K562 (cell line): Measurements from ENCODE around the gene CYRIA. TPM values are rescaled to one million over a fixed set of nuclear protein-coding genes. Genes with fewer than 3 reads are reported as not detected.

ENCODE experiments used
- ATAC-seq: fragments of 200-7000 bp; cut with Tn5 transposase; 3 replicates; pipeline ENCODE4 v1.9.1; 2020; ENCODE audit warnings: moderate library complexity
- BruUV-seq: library from RNA; stranded (reverse); fragments of 400-500 nt; replicated peaks from 2 replicates; lab custom pipeline; 2021; lab: Mats Ljungman, UMichigan
- CTCF ChIA-PET: fragments of 300-600 bp; formaldehyde crosslinking; extraction: SDS; loops from one replicate; lab custom pipeline; 2021; ENCODE audit warnings: low intra/inter-chr PET ratio; lab: Yijun Ruan, JAX
- POLR2A ChIA-PET: fragments of 300-600, 350-650 bp; sonication (Branson Sonifier 250); formaldehyde crosslinking; extraction: SDS; loops from one replicate; lab custom pipeline; 2021; ENCODE audit warnings: antibody characterized with exemption, inconsistent platforms; lab: Yijun Ruan, JAX
- DNase-seq, 4 experiments: peaks; one replicate each; pipeline versions ENCODE4 v3.0.0 to v3.0.0-alpha.2; 2011 to 2018; ENCODE audit warnings: low spot score in 3 of 4, mixed read lengths in 3 of 4; ENCODE audit errors: extremely low read depth in 1 of 4
- FAIRE-seq: peaks from 2 replicates; lab custom pipeline; 2011; peaks lifted over from hg19 to GRCh38; lab: Jason Lieb, UNC
- H2AFZ ChIP-seq: 2 replicates; pipeline ENCODE4 v1.6.0; 2011; ENCODE audit warnings: low read depth, low read length, control low read depth, inconsistent platforms
- H3K27ac ChIP-seq: fragments of 200-600 bp; 3 replicates; pipeline ENCODE4 v1.8.0; 2011; ENCODE audit warnings: low read depth, mild to moderate bottlenecking, control low read depth, inconsistent platforms, low read length, moderate library complexity, mixed read lengths; ENCODE audit errors: extremely low read depth
- H3K27me3 ChIP-seq, 2 experiments: fragments of 300-600 bp in 1 of 2; 2 replicates in 1 of 2; 3 replicates in 1 of 2; pipeline versions ENCODE4 v1.6.0 to v1.8.0; 2011; ENCODE audit warnings: inconsistent platforms in 2 of 2, low read length in 2 of 2, mild to moderate bottlenecking in 1 of 2, mixed read lengths in 1 of 2, moderate library complexity in 1 of 2; ENCODE audit not compliant: control insufficient read depth in 2 of 2, insufficient read depth in 2 of 2
- H3K36me3 ChIP-seq: fragments of 300-600 bp; 3 replicates; pipeline ENCODE4 v1.8.0; 2011; ENCODE audit warnings: mild to moderate bottlenecking, low read length, inconsistent platforms; ENCODE audit not compliant: control insufficient read depth, insufficient read depth
- H3K4me1 ChIP-seq, 2 experiments: fragments of 200-600 bp in 1 of 2; replicated peaks in 1 of 2; 2 replicates in 1 of 2; 3 replicates in 1 of 2; pipeline versions ENCODE4 v1.5.1 to v1.8.0; 2011; ENCODE audit warnings: inconsistent platforms in 2 of 2, low read length in 2 of 2, mild to moderate bottlenecking in 1 of 2, mixed read lengths in 1 of 2, moderate library complexity in 1 of 2; ENCODE audit not compliant: control insufficient read depth in 2 of 2, insufficient read depth in 2 of 2
- H3K4me2 ChIP-seq: 2 replicates; pipeline ENCODE4 v1.6.1; 2011; ENCODE audit warnings: low read length, control low read depth, inconsistent platforms, mixed read lengths; ENCODE audit not compliant: insufficient read depth
- H3K4me3 ChIP-seq: fragments of 200-600 bp; sonication (generic), shearing (Covaris generic); 2 replicates; pipeline ENCODE4 v1.5.1; 2016; ENCODE audit warnings: control low read depth, inconsistent platforms
- H3K79me2 ChIP-seq: fragments of 200-600 bp; 3 replicates; pipeline ENCODE4 v1.8.0; 2011; ENCODE audit warnings: low read length, inconsistent platforms; ENCODE audit not compliant: control insufficient read depth, insufficient read depth
- H3K9ac ChIP-seq, 2 experiments: 2 replicates each; pipeline versions ENCODE4 v1.6.0 to v1.6.1; 2011; ENCODE audit warnings: low read depth in 2 of 2, low read length in 2 of 2, control low read depth in 1 of 2, inconsistent platforms in 1 of 2, mild to moderate bottlenecking in 1 of 2, mixed read lengths in 1 of 2; ENCODE audit not compliant: insufficient read depth in 1 of 2
- H3K9me1 ChIP-seq: one replicate; pipeline ENCODE4 v1.6.0; 2011; ENCODE audit warnings: inconsistent platforms, mild to moderate bottlenecking, low read length, moderate library complexity; ENCODE audit not compliant: control insufficient read depth, insufficient read depth
- H3K9me3 ChIP-seq: replicated peaks from 2 replicates; pipeline ENCODE4 v1.5.1; 2011; ENCODE audit warnings: low read depth, low read length, inconsistent platforms; ENCODE audit not compliant: control insufficient read depth, insufficient read depth
- H4K20me1 ChIP-seq: replicated peaks from 2 replicates; pipeline ENCODE4 v1.6.1; 2011; ENCODE audit warnings: low read length, inconsistent platforms, mixed read lengths; ENCODE audit not compliant: control insufficient read depth, insufficient read depth
- CBX2 ChIP-seq: fragments of 200-600 bp; sonication (generic); IDR thresholded peaks from one replicate; pipeline ENCODE4 v1.6.1; 2012; ENCODE audit warnings: mild to moderate bottlenecking, low read length, inconsistent platforms; ENCODE audit not compliant: insufficient read depth, poor library complexity, severe bottlenecking
- CC2D1A ChIP-seq: fragments of 450-650 bp; IDR thresholded peaks from 2 replicates; pipeline ENCODE4 v1.6.1; 2017; ENCODE audit warnings: mild to moderate bottlenecking
- CCNT2 ChIP-seq: IDR thresholded peaks from 2 replicates; pipeline ENCODE4 v1.6.1; 2011; ENCODE audit warnings: borderline replicate concordance, low read depth, mild to moderate bottlenecking, moderate library complexity, mixed read lengths, low read length; ENCODE audit not compliant: insufficient read length; ENCODE audit errors: extremely low read depth
- COPS2 ChIP-seq: fragments of 450-650 bp; conservative IDR thresholded peaks from 2 replicates; pipeline ENCODE4 v1.6.1; 2016; ENCODE audit warnings: mild to moderate bottlenecking, moderate library complexity
- E4F1 ChIP-seq: fragments of 250-450 bp; sonication (Bioruptor Pico); IDR thresholded peaks from 2 replicates; pipeline ENCODE4 v1.5.0; 2021; ENCODE audit warnings: mild to moderate bottlenecking, borderline replicate concordance
- MCM5 ChIP-seq: fragments of 450-650 bp; IDR thresholded peaks from 2 replicates; pipeline ENCODE4 v1.6.1; 2016; ENCODE audit warnings: low read depth
- NFYB ChIP-seq: IDR thresholded peaks from 2 replicates; pipeline ENCODE4 v1.6.1; 2011; ENCODE audit warnings: mild to moderate bottlenecking, moderate library complexity; ENCODE audit not compliant: insufficient read length; ENCODE audit errors: extremely low read depth
- PYGO2 ChIP-seq: fragments of 450-650 bp; IDR thresholded peaks from 2 replicates; pipeline ENCODE4 v1.6.1; 2016; ENCODE audit warnings: mild to moderate bottlenecking, missing genetic modification characterization, moderate library complexity, missing compliant biosample characterization
- THRB ChIP-seq: fragments of 450-650 bp; formaldehyde crosslinking; conservative IDR thresholded peaks from 2 replicates; pipeline ENCODE4 v1.4.0; 2022; ENCODE audit warnings: mild to moderate bottlenecking, missing genetic modification characterization
- XRCC3 ChIP-seq: fragments of 450-650 bp; IDR thresholded peaks from 2 replicates; pipeline ENCODE4 v1.6.1; 2017; ENCODE audit warnings: mild to moderate bottlenecking, moderate library complexity
- ZBED1 ChIP-seq: IDR thresholded peaks from 2 replicates; pipeline ENCODE4 v1.6.1; 2014
- ZNF143 ChIP-seq: sonication (generic); formaldehyde crosslinking; IDR thresholded peaks from 2 replicates; pipeline ENCODE4 v1.9.0; 2022; ENCODE audit warnings: mild to moderate bottlenecking, missing genetic modification reagents
- ZNF583 ChIP-seq: fragments of 250-450 bp; sonication (Bioruptor Pico); IDR thresholded peaks from 2 replicates; pipeline ENCODE4 v1.4.0; 2020
- WGBS: fragments of 100-300 bp; shearing (Covaris generic); methylation state at CpG from one replicate; pipeline ENCODE4 v1.1.6; 2016; ENCODE audit warnings: low coverage, mixed read lengths; ENCODE audit not compliant: insufficient coverage; ENCODE audit errors: missing lambda C conversion rate; 5-methylcytosine and 5-hydroxymethylcytosine counted together
- in situ Hi-C: fragments of 300-500 bp; cut with MboI; formaldehyde crosslinking; loops from 4 replicates; pipeline ENCODE4 v1.15.0; 2018; ENCODE audit warnings: inconsistent platforms, mixed read lengths
- intact Hi-C: fragments of 100-400 bp; cut with micrococcal nuclease; formaldehyde crosslinking; loops from 2 replicates; pipeline ENCODE4 v1.14.2; 2022
- polyA plus RNA-seq, 8 experiments: library from polyadenylated mRNA; depleted of rRNA in 4 of 8; stranded (reverse) in 5 of 8; unstranded in 3 of 8; fragments of >200 nt; fragmentation: Nextera tagmentation in 2 of 8; fragmentation: Illumina TruSeq in 1 of 8; extraction: Ambion mirVana in 2 of 8; extraction: Trizol in 1 of 8; gene quantifications; 2 replicates each; pipeline versions ENCODE4 v1.2.1 to v1.2.3, GENCODE V29; 2011 to 2014; ENCODE audit warnings: inconsistent platforms in 1 of 8, missing spikeins in 1 of 8
- total RNA-seq, 7 experiments: library from RNA; depleted of rRNA in 6 of 7; stranded (reverse); fragments of >200 nt in 6 of 7; fragmentation: Illumina TruSeq in 2 of 7; extraction: Trizol in 2 of 7; gene quantifications; 2 replicates each; pipeline versions ENCODE4 v1.2.1 to v1.2.3, GENCODE V29; 2011 to 2021; ENCODE audit warnings: low replicate concordance in 1 of 7

CYRIA gene
- total and polyA plus RNA-seq, 9 of the 15 experiments (the other 6 are each of a cell fraction or from before 2014, with no cell fraction given), result 0.84 to 5.6 (median 3.0) TPM

GRCh38 chr2:16643099-16643498 is 22.5 kb downstream of the CYRIA start:
- no peaks in the 10 kb centered on the region for H3K9me1 ChIP-seq
- no peaks in the 10 kb centered on the region for H3K36me3 ChIP-seq
- H3K9me3 ChIP-seq, result no peaks in the 10 kb centered on the region
- CTCF ChIA-PET, result no interaction called here
- H3K4me2 ChIP-seq, result no peak overlapping the region
- POLR2A ChIA-PET, result interaction anchor here (1.0 to 4.1 kb wide), 2 partner anchors 13 to 20 kb away, joined by 3 to 15 read pairs; no protein-coding TSS in a partner anchor
- H3K4me3 ChIP-seq, result no peak overlapping the region
- no peaks in the 10 kb centered on the region for H3K27me3 ChIP-seq
- FAIRE-seq, result no peak
- in situ Hi-C loops, result no loop called here
- no peaks in the 10 kb centered on the region for H3K79me2 ChIP-seq
- intact Hi-C loops, result no loop called here
- BruUV-seq, result no TSS peak
- TF ChIP-seq NFYB (no peak), MCM5 (no peak), COPS2 (no peak), E4F1 (no peak), ZNF143 (CRISPR knock-in tag) (no peak), ZBED1 (no peak), XRCC3 (no peak), PYGO2 (tag) (no peak), THRB (CRISPR knock-in tag) (no peak), CC2D1A (no peak), CCNT2 (no peak), ZNF583 (CRISPR knock-in tag) (no peak), CBX2 (no peak)
- H4K20me1 ChIP-seq, result no peaks in the 10 kb centered on the region
- H2AFZ ChIP-seq, result no peak overlapping the region
- H3K4me1 ChIP-seq, result peaks cover 13 to 60% of the 10 kb centered on the region in 2 experiments; a peak in 4 of 5 replicates
- H3K27ac ChIP-seq, result no peak overlapping the region
- no peak for ATAC-seq
- no peak overlapping the region for H3K9ac ChIP-seq
- DNase-seq, result no peak
- 72% methylated on average over 2 of the region's 2 CpGs for whole genome bisulfite sequencing
